ENCODE results near the gene DMBX1.

The DMBX1 gene

GRCh38 chr1:46453449-46453848 is 36.2 kb upstream of the DMBX1 start:
- no peak overlapping the region for H3K27ac Mint-ChIP-seq
- peaks cover 3% of the 10 kb centered on the region for H3K4me1 Mint-ChIP-seq (ENCODE audit: low read depth)
- H3K27me3 Mint-ChIP-seq, result peaks cover 50% of the 10 kb centered on the region
- H3K4me3 Mint-ChIP-seq, result no peak overlapping the region
- no peaks in the 10 kb centered on the region for H3K9me3 Mint-ChIP-seq
- H3K36me3 Mint-ChIP-seq (ENCODE audit: low read depth), result no peaks in the 10 kb centered on the region
- DNase-seq, result no peak

- Mint-ChIP-seq H3K9me3 (no peaks in the 10 kb centered on the region), H3K27ac (no peak overlapping the region), H3K36me3 (ENCODE audit: low read depth) (no peaks in the 10 kb centered on the region), H3K27me3 (peaks cover 47% of the 10 kb centered on the region), H3K4me1 (ENCODE audit: low read depth) (no peaks in the 10 kb centered on the region), H3K4me3 (no peak overlapping the region)
- no peak for DNase-seq
Observed at GRCh38 chr1:46455951-46456350, 33.7 kb upstream of the DMBX1 start.

GRCh38 chr1:46456411-46456963 is 33.1 kb upstream of the DMBX1 start:
- no peak for DNase-seq
- Mint-ChIP-seq H3K36me3 (ENCODE audit: low read depth) (no peaks in the 10 kb centered on the region), H3K4me3 (no peak overlapping the region), H3K4me1 (ENCODE audit: low read depth) (no peaks in the 10 kb centered on the region), H3K9me3 (no peaks in the 10 kb centered on the region), H3K27ac (no peak overlapping the region), H3K27me3 (peaks cover 43% of the 10 kb centered on the region)

- no peaks in the 10 kb centered on the region for H3K36me3 Mint-ChIP-seq (ENCODE audit: low read depth)
- no peaks in the 10 kb centered on the region for H3K4me1 Mint-ChIP-seq (ENCODE audit: low read depth)
- peaks cover 40% of the 10 kb centered on the region for H3K27me3 Mint-ChIP-seq
- H3K4me3 Mint-ChIP-seq, result no peak overlapping the region
- no peak for DNase-seq
- no peak overlapping the region for H3K27ac Mint-ChIP-seq
- no peaks in the 10 kb centered on the region for H3K9me3 Mint-ChIP-seq
Observed at GRCh38 chr1:46457178-46457577, 32.5 kb upstream of the DMBX1 start.

- Mint-ChIP-seq H3K4me3 (no peak overlapping the region), H3K36me3 (ENCODE audit: low read depth) (no peaks in the 10 kb centered on the region), H3K27ac (no peak overlapping the region)
Observed at GRCh38 chr1:46458190-46458589, 31.4 kb upstream of the DMBX1 start.

GRCh38 chr1:46458846-46459245 is 30.8 kb upstream of the DMBX1 start:
- peaks cover 32% of the 10 kb centered on the region for H3K27me3 Mint-ChIP-seq
- H3K9me3 Mint-ChIP-seq, result no peaks in the 10 kb centered on the region
- H3K4me1 Mint-ChIP-seq (ENCODE audit: low read depth), result no peaks in the 10 kb centered on the region
- no peak overlapping the region for H3K4me3 Mint-ChIP-seq
- DNase-seq, result no peak
- H3K36me3 Mint-ChIP-seq (ENCODE audit: low read depth), result no peaks in the 10 kb centered on the region
- H3K27ac Mint-ChIP-seq, result no peak overlapping the region

More at GRCh38 chr1:46458190-46458589, 31.4 kb upstream of the DMBX1 start:
- Mint-ChIP-seq H3K27me3 (peaks cover 32% of the 10 kb centered on the region), H3K4me1 (ENCODE audit: low read depth) (no peaks in the 10 kb centered on the region), H3K9me3 (no peaks in the 10 kb centered on the region)
- no peak for DNase-seq

GRCh38 chr1:46459315-46459714 is 30.3 kb upstream of the DMBX1 start:
- Mint-ChIP-seq H3K4me3 (no peak overlapping the region), H3K9me3 (no peaks in the 10 kb centered on the region), H3K27ac (no peak overlapping the region), H3K27me3 (peaks cover 30% of the 10 kb centered on the region), H3K36me3 (ENCODE audit: low read depth) (no peaks in the 10 kb centered on the region), H3K4me1 (ENCODE audit: low read depth) (no peaks in the 10 kb centered on the region)
- DNase-seq, result no peak

GRCh38 chr1:46461017-46461808 is 28.4 kb upstream of the DMBX1 start:
- no peak for DNase-seq
- Mint-ChIP-seq H3K4me3 (no peak overlapping the region), H3K27me3 (peaks cover 35% of the 10 kb centered on the region), H3K4me1 (ENCODE audit: low read depth) (peaks cover 5% of the 10 kb centered on the region), H3K9me3 (no peaks in the 10 kb centered on the region), H3K27ac (no peak overlapping the region), H3K36me3 (ENCODE audit: low read depth) (no peaks in the 10 kb centered on the region)

GRCh38 chr1:46461809-46462448 is 27.7 kb upstream of the DMBX1 start:
- Mint-ChIP-seq H3K36me3 (ENCODE audit: low read depth) (no peaks in the 10 kb centered on the region), H3K27ac (no peak overlapping the region), H3K4me1 (ENCODE audit: low read depth) (peaks cover 7% of the 10 kb centered on the region), H3K9me3 (no peaks in the 10 kb centered on the region), H3K27me3 (peaks cover 38% of the 10 kb centered on the region), H3K4me3 (no peak overlapping the region)
- DNase-seq, result no peak

GRCh38 chr1:46464013-46464548 is 25.6 kb upstream of the DMBX1 start:
- no peak overlapping the region for H3K4me3 Mint-ChIP-seq
- peaks cover 10% of the 10 kb centered on the region for H3K4me1 Mint-ChIP-seq (ENCODE audit: low read depth)
- no peak overlapping the region for H3K27ac Mint-ChIP-seq
- no peak for DNase-seq
- peaks cover 52% of the 10 kb centered on the region for H3K27me3 Mint-ChIP-seq
- no peaks in the 10 kb centered on the region for H3K9me3 Mint-ChIP-seq
- no peaks in the 10 kb centered on the region for H3K36me3 Mint-ChIP-seq (ENCODE audit: low read depth)

GRCh38 chr1:46464915-46465314 is 24.7 kb upstream of the DMBX1 start:
- Mint-ChIP-seq H3K4me3 (no peak overlapping the region), H3K27ac (no peak overlapping the region), H3K36me3 (ENCODE audit: low read depth) (no peaks in the 10 kb centered on the region), H3K27me3 (peaks cover 51% of the 10 kb centered on the region), H3K9me3 (no peaks in the 10 kb centered on the region), H3K4me1 (ENCODE audit: low read depth) (peaks cover 10% of the 10 kb centered on the region)
- no peak for DNase-seq

- Mint-ChIP-seq H3K9me3 (no peaks in the 10 kb centered on the region), H3K27ac (no peak overlapping the region), H3K27me3 (peaks cover 47% of the 10 kb centered on the region), H3K36me3 (ENCODE audit: low read depth) (no peaks in the 10 kb centered on the region), H3K4me1 (ENCODE audit: low read depth) (peaks cover 10% of the 10 kb centered on the region), H3K4me3 (peak overlapping the region; percentile 46)
- no peak for DNase-seq
Observed at GRCh38 chr1:46465981-46466476, 23.6 kb upstream of the DMBX1 start.

- Mint-ChIP-seq H3K4me1 (ENCODE audit: low read depth) (peaks cover 10% of the 10 kb centered on the region), H3K27ac (no peak overlapping the region), H3K4me3 (peak overlapping the region; percentile 73), H3K9me3 (no peaks in the 10 kb centered on the region), H3K27me3 (peaks cover 47% of the 10 kb centered on the region), H3K36me3 (ENCODE audit: low read depth) (no peaks in the 10 kb centered on the region)
- DNase-seq, result peak; percentile 60
Observed at GRCh38 chr1:46466477-46467182, 23.0 kb upstream of the DMBX1 start.

GRCh38 chr1:46467183-46467504 is 22.5 kb upstream of the DMBX1 start:
- Mint-ChIP-seq H3K36me3 (ENCODE audit: low read depth) (no peaks in the 10 kb centered on the region), H3K4me3 (peak overlapping the region; percentile 73), H3K9me3 (no peaks in the 10 kb centered on the region), H3K4me1 (ENCODE audit: low read depth) (peaks cover 10% of the 10 kb centered on the region), H3K27me3 (peaks cover 43% of the 10 kb centered on the region), H3K27ac (no peak overlapping the region)
- no peak for DNase-seq

All from activated T-cell treated with anti-CD3 and anti-CD28 coated beads, Interleukin-2, amount 50 U/mL, for 24 hours (primary cell).